ENCODE results near the gene CAPN5.

GRCh38 chr11:77069969-77070582 is 3.3 kb downstream of the CAPN5 start:
- TF ChIP-seq POLR2A (IDR thresholded peaks at IDR 0.05) (no peak), CTCF (IDR thresholded peaks at IDR 0.05) (no peak), POLR2AphosphoS5 (IDR thresholded peaks at IDR 0.05; ENCODE audit: insufficient read depth in 1 of 2, low read depth in 1 of 2) (no peak)
